GM19455 (cell line): ENCODE data around the gene LAGE3.

Experiments
- ATAC-seq: cut with Tn5 transposase; IDR thresholded peaks from one replicate; pipeline ENCODE4 v1.9.1; 2021; ENCODE audit not compliant: unreplicated experiment

Gene LAGE3

DNA sequence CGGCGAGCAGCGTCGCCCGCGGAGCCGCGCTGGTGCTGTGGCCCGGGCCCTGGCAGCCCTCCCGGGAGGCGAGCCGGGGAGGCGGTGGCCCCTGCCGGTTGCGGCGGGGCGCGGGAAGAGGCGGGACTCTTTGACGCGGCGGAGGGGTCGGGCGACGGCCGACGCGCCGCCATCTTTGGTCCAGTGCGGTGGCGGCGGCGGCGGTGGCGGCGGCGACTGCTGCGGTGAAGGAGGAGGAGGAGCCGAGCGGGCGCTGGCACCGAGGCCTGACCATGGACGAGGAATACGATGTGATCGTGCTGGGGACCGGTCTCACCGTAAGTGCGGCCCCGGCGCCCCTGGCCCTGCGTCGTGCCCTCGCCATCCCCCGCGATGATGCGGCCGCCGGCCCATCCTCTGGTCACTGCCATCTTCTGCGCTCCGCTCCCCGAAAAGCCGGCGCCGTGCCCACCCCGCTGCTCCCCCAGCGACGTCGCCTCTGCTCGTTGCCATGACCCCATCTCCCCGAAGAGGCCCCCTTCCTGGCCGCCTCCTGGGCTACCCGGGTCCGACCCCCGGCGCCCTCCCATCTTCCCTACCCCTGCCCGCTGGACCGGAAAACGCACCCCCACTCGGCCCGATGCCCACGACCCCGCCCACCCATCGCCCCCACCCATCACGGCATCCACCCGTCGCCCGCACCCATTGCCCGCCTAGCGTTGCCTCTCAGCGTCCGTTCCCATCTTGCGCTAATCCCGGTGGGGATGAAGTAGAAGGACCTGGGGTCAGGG, 41.9 kb downstream of the LAGE3 start, which contains the start of gene GDI1:
TSS of gene GDI1 (plus strand) at position 172 of the 770 bp plus-strand sequence. CDS start at position 273, 101 bp downstream.
- ATAC-seq = no peak

DNA sequence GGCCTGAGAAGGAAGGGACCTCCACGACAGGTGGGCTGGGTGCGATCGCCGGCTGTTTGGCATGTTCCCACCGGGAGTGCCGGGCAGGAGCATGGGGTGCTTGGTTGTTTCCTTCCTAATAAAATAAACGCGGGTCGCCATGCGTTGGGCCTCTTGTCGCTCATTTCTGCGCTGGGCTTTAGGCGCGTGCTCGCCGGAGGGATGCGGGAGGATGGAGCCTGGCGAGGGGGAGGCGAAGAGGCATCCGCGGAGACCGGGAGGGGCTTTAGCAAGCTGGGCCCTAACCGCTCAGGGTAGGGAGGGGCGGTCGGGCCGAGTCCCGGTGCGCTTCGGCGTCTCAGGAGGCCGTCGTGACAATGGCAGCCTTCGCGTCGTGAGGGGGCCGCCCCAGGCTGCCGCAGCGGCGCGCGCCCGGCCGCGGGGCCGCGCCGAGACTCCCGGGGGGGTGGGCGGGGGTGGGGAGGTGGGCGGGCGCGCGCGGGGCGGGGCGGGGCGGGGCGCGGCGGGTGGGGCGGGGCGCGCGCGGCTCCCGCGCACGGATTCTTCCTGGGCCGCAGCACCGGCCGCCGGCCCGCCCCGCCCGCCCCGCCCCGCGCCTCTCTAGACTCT, 42.6 kb downstream of the LAGE3 start:
- no peak for ATAC-seq

DNA sequence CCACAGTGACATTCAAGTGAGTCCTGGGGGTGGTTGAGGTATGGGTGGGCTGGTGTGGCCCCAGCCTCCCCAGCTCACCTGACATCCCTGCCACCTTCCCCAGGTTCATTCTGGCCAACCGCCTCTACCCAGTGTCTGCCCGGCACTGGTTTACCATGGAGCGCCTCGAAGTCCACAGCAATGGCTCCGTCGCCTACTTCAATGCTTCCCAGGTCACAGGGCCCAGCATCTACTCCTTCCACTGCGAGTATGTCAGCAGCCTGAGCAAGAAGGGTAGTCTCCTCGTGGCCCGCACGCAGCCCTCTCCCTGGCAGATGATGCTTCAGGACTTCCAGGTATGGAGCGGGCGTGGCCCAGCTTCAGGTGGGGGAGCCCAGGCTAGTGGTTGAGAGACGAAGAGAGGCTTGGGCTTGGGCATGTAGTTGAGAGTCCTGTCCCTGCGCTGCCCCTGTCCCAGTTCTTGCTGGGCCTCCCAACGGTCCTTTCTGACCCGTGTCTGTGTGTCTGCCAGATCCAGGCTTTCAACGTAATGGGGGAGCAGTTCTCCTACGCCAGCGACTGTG, 43.8 kb downstream of the LAGE3 start:
- ATAC-seq = no peak

DNA sequence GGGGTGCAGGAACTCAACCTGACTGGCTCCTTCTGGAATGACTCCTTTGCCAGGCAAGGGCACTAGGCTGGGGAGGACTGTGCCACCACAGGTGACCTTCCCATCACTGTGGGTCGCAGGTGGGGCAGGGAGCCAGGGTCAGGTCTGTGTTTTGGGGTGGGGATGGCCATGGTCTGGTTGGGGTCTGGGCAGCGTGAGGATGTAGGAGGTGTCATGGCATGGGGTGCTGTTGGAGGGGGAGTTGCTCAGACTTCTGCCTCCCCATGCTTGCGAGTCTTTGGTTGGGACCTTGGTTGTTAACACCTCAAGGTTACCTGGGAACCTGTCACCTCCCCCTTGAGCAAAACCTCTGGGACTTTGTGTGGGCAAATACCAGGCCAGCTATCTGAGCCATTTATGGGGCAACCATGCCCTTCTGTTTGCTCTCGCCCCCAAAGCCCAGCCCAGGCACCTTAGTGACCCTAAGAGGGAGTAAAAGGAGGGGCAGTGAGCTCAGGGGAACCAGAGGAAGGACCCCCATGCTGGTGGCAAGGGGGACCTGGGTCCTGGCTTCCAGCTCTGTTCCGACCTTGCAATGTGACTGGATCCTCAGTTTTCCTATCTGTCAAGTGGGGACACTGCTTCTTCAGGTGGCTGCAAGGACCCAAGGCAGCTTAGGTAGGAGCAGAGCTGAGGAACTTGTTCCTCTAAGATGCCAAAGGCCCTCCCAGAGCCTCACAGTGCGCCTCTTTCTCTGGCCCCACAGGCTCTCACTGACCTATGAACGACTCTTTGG, 44.5 kb downstream of the LAGE3 start:
- no peak for ATAC-seq

DNA sequence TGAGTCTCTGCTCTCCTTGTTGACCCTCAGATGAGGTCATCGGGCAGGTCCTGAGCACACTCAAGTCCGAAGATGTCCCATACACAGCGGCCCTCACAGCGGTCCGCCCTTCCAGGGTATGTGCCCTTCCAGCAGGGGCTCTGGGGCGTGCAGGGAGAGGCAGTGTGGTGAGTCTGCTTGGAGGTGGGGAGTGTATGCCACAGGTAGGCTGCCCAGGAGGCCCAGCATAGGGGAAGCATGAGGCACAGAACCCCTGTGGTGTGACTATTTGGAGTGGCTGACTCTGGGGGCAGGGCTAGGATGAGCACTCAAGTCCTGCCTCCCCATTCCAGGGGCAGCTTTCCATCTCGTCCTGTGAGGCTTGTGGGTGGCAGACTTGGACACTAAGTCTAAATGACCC, 45.5 kb downstream of the LAGE3 start:
- ATAC-seq = no peak

DNA sequence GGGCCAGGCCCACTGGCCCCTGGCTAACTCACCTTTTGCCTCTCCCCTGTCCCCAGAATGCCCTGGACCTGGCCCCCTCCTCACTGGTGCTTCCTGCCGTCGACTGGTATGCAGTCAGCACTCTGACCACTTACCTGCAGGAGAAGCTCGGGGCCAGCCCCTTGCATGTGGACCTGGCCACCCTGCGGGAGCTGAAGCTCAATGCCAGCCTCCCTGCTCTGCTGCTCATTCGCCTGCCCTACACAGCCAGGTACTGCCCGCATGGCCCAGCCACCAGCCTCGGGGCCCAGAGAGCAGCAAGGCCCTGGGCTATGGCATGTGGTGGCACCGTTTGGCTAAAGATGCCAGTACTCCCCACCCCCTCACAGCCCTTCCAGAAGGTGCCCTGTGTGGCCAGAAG, 46.9 kb downstream of the LAGE3 start:
- no peak for ATAC-seq

DNA sequence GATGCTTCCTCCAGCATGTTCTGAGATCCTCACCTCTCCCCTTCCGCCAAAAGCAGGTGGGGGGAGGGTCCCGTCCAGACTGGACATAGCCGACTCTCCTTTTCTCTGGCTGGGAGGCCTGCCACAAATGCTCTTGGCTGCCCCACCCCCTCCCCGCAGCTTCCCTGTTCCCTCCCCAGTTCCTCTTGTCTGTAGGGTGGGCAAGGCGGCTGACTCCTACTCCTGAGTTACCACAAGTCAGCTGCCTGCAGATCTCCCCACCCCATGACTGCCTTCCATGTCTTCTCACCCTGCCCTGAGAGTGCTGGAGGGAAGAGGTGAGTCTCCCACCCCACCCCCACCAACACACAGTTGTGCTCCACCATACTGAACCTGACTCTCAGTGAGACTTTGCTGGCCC, 47.7 kb downstream of the LAGE3 start:
- ATAC-seq = no peak

DNA sequence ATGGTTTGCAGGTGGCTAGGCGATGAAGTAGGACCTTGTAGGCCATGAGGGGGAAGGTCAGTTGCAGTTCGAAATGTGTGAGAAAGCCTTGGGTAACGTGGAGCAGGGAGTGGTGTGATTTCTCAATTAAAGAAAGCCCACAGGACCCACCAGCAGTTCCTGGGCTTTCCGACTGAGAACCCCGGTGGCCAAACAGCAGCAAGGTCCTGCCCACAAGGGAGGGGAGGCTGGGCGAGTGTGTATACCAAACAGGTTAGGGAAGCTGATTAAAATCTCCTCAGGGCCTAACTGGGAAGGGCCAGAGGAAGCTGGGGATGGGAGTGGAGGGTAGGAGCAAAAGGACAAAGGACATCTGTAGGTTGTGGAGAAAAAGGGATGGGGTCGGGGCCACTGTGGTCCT, 48.2 kb downstream of the LAGE3 start:
- no peak for ATAC-seq

DNA sequence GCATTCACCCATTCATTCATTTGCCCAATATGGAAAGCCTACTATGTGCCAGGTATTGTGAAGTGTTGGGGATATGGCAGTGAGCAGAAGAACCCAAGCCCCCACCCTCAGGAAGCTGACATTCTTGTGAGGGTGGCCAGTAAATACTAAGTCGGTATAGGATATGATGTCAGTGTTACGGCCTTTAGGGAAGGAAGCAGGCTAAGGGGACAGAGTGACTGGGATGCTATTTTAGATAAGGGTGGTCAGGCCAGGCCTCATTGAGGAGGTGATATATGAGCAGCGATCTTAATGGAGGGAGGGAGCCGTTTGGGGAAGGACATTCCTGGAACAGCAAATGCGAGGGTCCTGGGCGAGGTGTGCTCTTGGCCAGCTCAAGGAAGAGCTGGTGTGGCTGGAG, 48.6 kb downstream of the LAGE3 start:
- no peak for ATAC-seq

DNA sequence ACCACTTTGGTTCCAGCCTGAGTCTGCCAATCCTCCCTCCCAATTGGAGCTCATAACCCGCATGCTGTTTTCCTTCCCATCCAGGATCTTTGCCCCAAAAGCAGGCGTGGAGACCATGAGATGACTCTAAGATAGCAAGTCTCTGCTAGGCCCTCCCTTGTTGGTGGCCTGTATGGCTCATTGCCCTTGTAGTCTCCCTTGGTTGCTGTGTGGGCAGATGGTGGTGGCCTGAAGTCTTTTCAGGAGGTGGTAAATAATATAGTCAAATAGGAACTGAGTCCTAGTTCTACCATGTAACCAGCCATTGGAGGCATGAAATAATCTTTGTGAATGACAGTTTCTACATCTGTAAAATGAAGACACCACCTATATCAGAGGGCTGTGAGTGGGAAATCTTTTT, 49.4 kb downstream of the LAGE3 start:
- no peak for ATAC-seq

DNA sequence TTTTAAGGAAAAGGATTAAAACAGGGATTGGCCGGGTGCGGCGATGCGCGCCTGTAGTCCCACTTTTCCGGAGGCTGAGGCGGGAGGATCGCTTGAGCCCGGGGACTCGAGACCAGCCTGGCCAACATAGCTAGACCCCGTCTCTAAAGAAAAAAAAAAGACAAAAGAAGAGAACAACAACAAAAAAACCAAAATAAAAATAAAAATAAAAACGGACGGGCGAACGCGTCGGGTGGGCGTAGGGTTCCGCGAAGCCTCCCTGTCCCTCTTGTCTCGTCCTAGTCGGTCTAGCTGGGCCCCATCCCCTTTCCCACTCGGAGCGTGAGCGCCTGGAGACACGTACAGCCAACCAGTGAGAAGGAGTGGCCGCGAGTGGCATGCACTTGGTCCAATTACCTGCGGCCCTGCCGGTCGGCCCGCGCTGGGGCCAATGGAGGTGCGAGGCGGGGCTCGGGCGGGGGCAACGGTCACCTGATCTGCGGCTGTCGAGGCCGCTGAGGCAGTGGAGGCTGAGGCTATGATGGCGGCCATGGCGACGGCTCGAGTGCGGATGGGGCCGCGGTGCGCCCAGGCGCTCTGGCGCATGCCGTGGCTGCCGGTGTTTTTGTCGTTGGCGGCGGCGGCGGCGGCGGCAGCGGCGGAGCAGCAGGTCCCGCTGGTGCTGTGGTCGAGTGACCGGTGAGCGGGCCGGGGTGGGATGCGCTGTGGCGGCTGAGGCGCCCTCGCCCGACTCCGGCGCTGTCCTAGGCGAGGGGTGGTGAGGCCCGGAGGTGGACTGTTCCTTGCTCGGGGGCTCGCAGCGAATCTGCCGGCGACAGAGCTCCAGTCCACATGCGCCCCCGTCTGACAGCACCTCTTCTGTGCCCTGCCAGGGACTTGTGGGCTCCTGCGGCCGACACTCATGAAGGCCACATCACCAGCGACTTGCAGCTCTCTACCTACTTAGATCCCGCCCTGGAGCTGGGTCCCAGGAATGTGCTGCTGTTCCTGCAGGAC, 50.6 kb downstream of the LAGE3 start, which contains the start of gene ATP6AP1:
TSS of gene ATP6AP1 (plus strand) at position 502 of the 996 bp plus-strand sequence. CDS start at position 518, 16 bp downstream.
- ATAC-seq = peak; percentile 92
